ENCODE data around the gene LKAAEAR1. TPM values are rescaled to one million over a fixed set of nuclear protein-coding genes. Genes with fewer than 3 reads are reported as not detected.
A peak's percentile ranks its signal among the peaks of the same experiment; 100 is the strongest.

LKAAEAR1 gene
- total and polyA plus RNA-seq, 2 of the 13 experiments (the other 11 are each of a cell fraction or from before 2014, with no cell fraction given) = not detected

GRCh38 chr20:64049878-64050260 lies 34.3 kb downstream of the LKAAEAR1 start (continued):
- TF ChIP-seq BCLAF1 (IDR thresholded peaks at IDR 0.05) (no peak), ZNF160 (CRISPR knock-in tag; IDR thresholded peaks at IDR 0.05) (no peak), ZNF839 (CRISPR knock-in tag; IDR thresholded peaks at IDR 0.05; ENCODE audit: borderline replicate concordance) (no peak), TAF15 (IDR thresholded peaks at IDR 0.05; ENCODE audit: low read depth, low read length, poor library complexity, severe bottlenecking) (no peak), TGIF2 (CRISPR knock-in tag; IDR thresholded peaks at IDR 0.05) (no peak; the same call in 1 of the 2 replicates), CHCHD3 (CRISPR knock-in tag; IDR thresholded peaks at IDR 0.05) (0 out of 2 replicates have a peak, but pooled peaks have one; percentile 66), AHR (CRISPR knock-in tag; IDR thresholded peaks at IDR 0.05) (no peak), KAT2B (IDR thresholded peaks at IDR 0.05; ENCODE audit: borderline replicate concordance, low read depth, low read length) (no peak), ZNF20 (CRISPR knock-in tag; IDR thresholded peaks at IDR 0.05) (0 out of 2 replicates have a peak, but pooled peaks have one; percentile 32), MYC (CRISPR knock-in tag; IDR thresholded peaks at IDR 0.05; ENCODE audit: borderline replicate concordance) (no peak), KLF13 (CRISPR knock-in tag; IDR thresholded peaks at IDR 0.05) (no peak), KDM5B (CRISPR knock-in tag; IDR thresholded peaks at IDR 0.05; ENCODE audit: borderline replicate concordance) (peak; percentile 62; the same call in 1 of the 2 replicates)
- TF ChIP-seq, protein P1, sequence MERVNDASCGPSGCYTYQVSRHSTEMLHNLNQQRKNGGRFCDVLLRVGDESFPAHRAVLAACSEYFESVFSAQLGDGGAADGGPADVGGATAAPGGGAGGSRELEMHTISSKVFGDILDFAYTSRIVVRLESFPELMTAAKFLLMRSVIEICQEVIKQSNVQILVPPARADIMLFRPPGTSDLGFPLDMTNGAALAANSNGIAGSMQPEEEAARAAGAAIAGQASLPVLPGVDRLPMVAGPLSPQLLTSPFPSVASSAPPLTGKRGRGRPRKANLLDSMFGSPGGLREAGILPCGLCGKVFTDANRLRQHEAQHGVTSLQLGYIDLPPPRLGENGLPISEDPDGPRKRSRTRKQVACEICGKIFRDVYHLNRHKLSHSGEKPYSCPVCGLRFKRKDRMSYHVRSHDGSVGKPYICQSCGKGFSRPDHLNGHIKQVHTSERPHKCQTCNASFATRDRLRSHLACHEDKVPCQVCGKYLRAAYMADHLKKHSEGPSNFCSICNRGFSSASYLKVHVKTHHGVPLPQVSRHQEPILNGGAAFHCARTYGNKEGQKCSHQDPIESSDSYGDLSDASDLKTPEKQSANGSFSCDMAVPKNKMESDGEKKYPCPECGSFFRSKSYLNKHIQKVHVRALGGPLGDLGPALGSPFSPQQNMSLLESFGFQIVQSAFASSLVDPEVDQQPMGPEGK (CRISPR knock-in tag; IDR thresholded peaks at IDR 0.05) = peak; percentile 93
- TF ChIP-seq, protein P2, sequence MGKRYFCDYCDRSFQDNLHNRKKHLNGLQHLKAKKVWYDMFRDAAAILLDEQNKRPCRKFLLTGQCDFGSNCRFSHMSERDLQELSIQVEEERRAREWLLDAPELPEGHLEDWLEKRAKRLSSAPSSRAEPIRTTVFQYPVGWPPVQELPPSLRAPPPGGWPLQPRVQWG (CRISPR knock-in tag; IDR thresholded peaks at IDR 0.05; ENCODE audit: borderline replicate concordance, low read depth) = no peak
- TF ChIP-seq, protein P3, sequence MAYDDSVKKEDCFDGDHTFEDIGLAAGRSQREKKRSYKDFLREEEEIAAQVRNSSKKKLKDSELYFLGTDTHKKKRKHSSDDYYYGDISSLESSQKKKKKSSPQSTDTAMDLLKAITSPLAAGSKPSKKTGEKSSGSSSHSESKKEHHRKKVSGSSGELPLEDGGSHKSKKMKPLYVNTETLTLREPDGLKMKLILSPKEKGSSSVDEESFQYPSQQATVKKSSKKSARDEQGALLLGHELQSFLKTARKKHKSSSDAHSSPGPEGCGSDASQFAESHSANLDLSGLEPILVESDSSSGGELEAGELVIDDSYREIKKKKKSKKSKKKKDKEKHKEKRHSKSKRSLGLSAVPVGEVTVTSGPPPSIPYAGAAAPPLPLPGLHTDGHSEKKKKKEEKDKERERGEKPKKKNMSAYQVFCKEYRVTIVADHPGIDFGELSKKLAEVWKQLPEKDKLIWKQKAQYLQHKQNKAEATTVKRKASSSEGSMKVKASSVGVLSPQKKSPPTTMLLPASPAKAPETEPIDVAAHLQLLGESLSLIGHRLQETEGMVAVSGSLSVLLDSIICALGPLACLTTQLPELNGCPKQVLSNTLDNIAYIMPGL (CRISPR knock-in tag; IDR thresholded peaks at IDR 0.05; ENCODE audit: borderline replicate concordance in 1 of 2, low read depth in 1 of 2) = no peak
- TF ChIP-seq, protein P4, sequence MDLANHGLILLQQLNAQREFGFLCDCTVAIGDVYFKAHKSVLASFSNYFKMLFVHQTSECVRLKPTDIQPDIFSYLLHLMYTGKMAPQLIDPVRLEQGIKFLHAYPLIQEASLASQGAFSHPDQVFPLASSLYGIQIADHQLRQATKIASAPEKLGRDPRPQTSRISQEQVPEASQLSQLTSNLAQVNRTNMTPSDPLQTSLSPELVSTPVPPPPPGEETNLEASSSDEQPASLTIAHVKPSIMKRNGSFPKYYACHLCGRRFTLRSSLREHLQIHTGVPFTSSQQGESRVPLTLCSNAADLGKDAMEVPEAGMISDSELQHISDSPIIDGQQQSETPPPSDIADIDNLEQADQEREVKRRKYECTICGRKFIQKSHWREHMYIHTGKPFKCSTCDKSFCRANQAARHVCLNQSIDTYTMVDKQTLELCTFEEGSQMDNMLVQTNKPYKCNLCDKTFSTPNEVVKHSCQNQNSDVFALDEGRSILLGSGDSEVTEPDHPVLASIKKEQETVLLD (CRISPR knock-in tag; IDR thresholded peaks at IDR 0.05; ENCODE audit: low read depth) = peak; percentile 76; the same call in 1 of the 2 replicates
- TF ChIP-seq, protein P5, sequence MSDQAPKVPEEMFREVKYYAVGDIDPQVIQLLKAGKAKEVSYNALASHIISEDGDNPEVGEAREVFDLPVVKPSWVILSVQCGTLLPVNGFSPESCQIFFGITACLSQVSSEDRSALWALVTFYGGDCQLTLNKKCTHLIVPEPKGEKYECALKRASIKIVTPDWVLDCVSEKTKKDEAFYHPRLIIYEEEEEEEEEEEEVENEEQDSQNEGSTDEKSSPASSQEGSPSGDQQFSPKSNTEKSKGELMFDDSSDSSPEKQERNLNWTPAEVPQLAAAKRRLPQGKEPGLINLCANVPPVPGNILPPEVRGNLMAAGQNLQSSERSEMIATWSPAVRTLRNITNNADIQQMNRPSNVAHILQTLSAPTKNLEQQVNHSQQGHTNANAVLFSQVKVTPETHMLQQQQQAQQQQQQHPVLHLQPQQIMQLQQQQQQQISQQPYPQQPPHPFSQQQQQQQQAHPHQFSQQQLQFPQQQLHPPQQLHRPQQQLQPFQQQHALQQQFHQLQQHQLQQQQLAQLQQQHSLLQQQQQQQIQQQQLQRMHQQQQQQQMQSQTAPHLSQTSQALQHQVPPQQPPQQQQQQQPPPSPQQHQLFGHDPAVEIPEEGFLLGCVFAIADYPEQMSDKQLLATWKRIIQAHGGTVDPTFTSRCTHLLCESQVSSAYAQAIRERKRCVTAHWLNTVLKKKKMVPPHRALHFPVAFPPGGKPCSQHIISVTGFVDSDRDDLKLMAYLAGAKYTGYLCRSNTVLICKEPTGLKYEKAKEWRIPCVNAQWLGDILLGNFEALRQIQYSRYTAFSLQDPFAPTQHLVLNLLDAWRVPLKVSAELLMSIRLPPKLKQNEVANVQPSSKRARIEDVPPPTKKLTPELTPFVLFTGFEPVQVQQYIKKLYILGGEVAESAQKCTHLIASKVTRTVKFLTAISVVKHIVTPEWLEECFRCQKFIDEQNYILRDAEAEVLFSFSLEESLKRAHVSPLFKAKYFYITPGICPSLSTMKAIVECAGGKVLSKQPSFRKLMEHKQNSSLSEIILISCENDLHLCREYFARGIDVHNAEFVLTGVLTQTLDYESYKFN (CRISPR knock-in tag; conservative IDR thresholded peaks at IDR 0.05) = 0 out of 2 replicates have a peak, but pooled peaks have one; percentile 22

Measured in HepG2 (cell line).